NT2/D1 (cell line): ENCODE results near the gene CACNA2D2.

Source experiments
- YY1 ChIP-seq: IDR thresholded peaks from 2 replicates; pipeline ENCODE4 v1.6.1; 2011; ENCODE audit not compliant: insufficient read length, insufficient read depth
- ZNF274 ChIP-seq: IDR thresholded peaks from 2 replicates; pipeline ENCODE4 v1.6.1; 2011; ENCODE audit warnings: mild to moderate bottlenecking, low read depth, low read length

DNA sequence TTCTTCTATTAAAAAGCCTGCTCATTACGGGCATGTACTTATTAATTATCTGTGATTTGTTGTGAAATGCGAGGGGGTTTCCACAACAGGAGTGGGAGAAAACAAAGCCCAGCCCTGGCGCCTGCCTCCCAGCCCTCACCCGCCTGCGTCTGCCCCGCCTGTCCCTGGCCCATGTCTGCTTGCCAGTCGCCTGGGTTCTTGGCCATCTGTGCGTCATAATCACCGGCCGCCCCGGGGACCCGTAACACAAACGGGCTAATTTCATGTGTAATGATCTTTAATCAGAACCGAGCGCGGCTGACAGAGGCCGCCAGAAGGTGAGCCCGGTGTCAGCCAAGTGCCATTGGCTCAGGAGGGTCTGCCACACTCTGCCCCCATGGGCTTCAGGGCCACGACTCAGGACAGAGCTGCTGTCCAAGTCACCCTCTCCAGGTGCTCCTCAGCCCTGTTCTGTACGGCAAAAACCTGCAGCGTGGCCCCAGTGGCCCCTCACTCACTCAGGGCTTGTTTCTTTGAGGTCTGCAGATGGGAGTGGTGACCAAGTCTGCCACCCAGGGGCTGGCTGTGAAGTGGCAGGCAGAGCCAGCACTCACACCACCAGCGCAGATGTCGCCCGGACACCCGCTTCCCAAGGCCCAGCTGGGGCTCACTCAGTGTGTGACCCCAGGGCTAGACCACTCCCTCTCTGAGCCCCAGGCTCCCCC lies 115.3 kb downstream of the CACNA2D2 start:
- TF ChIP-seq YY1 (no peak), ZNF274 (no peak)
